Nephron (organoid): Measurements from ENCODE around the gene MFSD12.

Experiments
- H3K27ac Mint-ChIP-seq, 3 experiments: 2 replicates each; pipeline ENCODE4 v1.8.0; 2020; ENCODE audit warnings: mixed read lengths in 3 of 3, mild to moderate bottlenecking in 2 of 3, moderate library complexity in 1 of 3
- H3K27me3 Mint-ChIP-seq: 2 replicates; pipeline ENCODE4 v1.8.0; 2021; ENCODE audit warnings: low read depth, mild to moderate bottlenecking, moderate library complexity, mixed read lengths
- H3K36me3 Mint-ChIP-seq: 2 replicates; pipeline ENCODE4 v1.8.0; 2020; ENCODE audit warnings: low read depth, mixed read lengths
- H3K4me1 Mint-ChIP-seq: 2 replicates; pipeline ENCODE4 v1.8.0; 2020; ENCODE audit warnings: mixed read lengths
- H3K4me3 Mint-ChIP-seq, 3 experiments: 2 replicates each; pipeline ENCODE4 v1.8.0; 2020; ENCODE audit warnings: mild to moderate bottlenecking in 3 of 3, mixed read lengths in 3 of 3, moderate library complexity in 2 of 3
- H3K9me3 Mint-ChIP-seq: 2 replicates; pipeline ENCODE4 v1.8.0; 2020; ENCODE audit warnings: mixed read lengths
- CTCF ChIP-seq, 3 experiments: fragments of 200-600 bp; sonication (generic); IDR thresholded peaks; one replicate each; pipeline ENCODE4 v1.5.0; 2021; ENCODE audit warnings: antibody characterized with exemption in 3 of 3; ENCODE audit not compliant: unreplicated experiment in 3 of 3

MFSD12 gene

DNA sequence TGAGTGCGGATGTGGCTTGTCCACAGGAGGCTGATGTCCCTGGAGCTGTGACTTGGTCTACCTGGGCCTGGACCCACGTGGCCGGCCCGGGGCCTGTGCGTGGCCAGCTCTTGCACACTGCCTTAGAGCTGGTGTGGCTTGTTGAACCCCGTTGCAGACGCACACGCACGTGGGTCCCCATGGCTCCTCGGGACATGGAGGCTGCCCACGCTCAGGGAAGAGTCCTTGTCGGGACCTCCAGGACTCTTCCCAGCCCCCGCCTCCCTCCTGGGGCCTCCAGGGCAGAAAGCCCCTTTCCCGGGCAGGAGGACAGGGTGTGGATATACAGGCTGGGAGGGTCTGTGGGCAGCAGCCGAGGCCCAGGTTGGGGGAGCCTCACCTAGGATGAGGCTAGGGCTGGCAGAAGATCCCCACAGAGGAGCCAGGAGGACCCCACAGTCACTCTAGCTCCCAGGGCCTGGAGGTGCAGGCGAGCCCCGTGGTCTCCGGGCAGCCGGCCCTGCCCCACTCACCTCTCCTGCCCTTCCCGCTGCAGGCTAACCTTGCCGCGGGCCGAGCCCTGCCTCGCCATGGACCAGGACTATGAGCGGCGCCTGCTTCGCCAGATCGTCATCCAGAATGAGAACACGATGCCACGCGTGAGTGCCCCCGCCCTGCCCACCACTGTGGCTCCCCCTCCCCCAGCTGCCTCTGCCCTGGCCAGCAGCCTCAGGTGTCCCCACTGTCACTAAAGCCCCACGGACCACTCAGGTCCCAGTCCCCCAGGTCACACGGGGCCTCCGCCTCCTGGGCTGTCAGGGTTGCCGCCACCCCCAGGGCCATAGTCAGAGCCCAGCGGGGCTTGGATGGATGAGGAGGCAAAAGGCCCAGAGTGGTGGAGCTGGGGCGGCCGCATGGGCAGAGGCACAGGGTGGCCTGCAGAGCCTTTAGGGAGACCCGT lies 34.7 kb downstream of the MFSD12 start:
- Mint-ChIP-seq H3K4me1 (no peaks in the 10 kb centered on the region), H3K27ac (no peak overlapping the region), H3K4me3 (no peak overlapping the region), H3K9me3 (no peaks in the 10 kb centered on the region), H3K27me3 (no peaks in the 10 kb centered on the region), H3K36me3 (peaks cover 18% of the 10 kb centered on the region)
- no peak for TF ChIP-seq CTCF (IDR thresholded peaks at IDR 0.05; ENCODE audit: unreplicated experiment in 3 of 3)

- Mint-ChIP-seq H3K27ac (peak overlapping the region in 1 of 3 experiments; percentile 9), H3K9me3 (no peaks in the 10 kb centered on the region), H3K27me3 (no peaks in the 10 kb centered on the region), H3K4me1 (peaks cover 4% of the 10 kb centered on the region), H3K4me3 (no peak overlapping the region), H3K36me3 (peaks cover 15% of the 10 kb centered on the region)
- no peak for TF ChIP-seq CTCF (IDR thresholded peaks at IDR 0.05; ENCODE audit: unreplicated experiment in 3 of 3)
These were observed 36.3 kb downstream of the MFSD12 start for GRCh38 chr19:3521104-3521445.

GRCh38 chr19:3520166-3521103 lies 37.0 kb downstream of the MFSD12 start:
- Mint-ChIP-seq H3K36me3 (peaks cover 15% of the 10 kb centered on the region), H3K4me1 (peaks cover 9% of the 10 kb centered on the region), H3K27me3 (no peaks in the 10 kb centered on the region), H3K27ac (peak overlapping the region in 1 of 3 experiments; percentile 9), H3K9me3 (no peaks in the 10 kb centered on the region), H3K4me3 (no peak overlapping the region)
- TF ChIP-seq CTCF (IDR thresholded peaks at IDR 0.05; ENCODE audit: unreplicated experiment in 3 of 3): no peak

- H3K27me3 Mint-ChIP-seq: no peaks in the 10 kb centered on the region
- peaks cover 19% of the 10 kb centered on the region for H3K4me1 Mint-ChIP-seq
- H3K9me3 Mint-ChIP-seq: no peaks in the 10 kb centered on the region
These were observed 38.3 kb downstream of the MFSD12 start for GRCh38 chr19:3519126-3519525.

DNA sequence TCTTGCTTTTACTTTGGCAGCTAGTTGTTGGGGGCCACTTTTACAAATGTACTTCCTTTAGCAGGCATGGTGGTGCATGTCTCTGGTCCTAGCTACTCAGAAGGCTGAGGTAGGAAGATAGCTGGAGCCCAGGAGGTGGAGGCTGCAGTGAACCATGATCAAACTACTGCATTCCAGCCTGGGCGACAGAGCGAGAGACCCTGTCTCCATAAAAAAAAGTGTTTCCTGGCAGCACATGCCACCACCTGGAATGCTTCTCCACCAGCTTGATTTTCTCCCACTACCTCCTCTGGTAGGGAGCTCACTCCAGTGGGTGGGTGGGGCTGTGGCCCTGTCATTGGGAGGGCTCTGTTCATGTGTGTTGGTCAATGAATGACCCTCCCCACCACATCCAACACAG lies 38.7 kb downstream of the MFSD12 start:
- Mint-ChIP-seq H3K27ac (peak overlapping the region in 1 of 3 experiments; percentile 44), H3K36me3 (peaks cover 11% of the 10 kb centered on the region), H3K4me3 (no peak overlapping the region), H3K9me3 (no peaks in the 10 kb centered on the region), H3K27me3 (no peaks in the 10 kb centered on the region), H3K4me1 (peaks cover 21% of the 10 kb centered on the region)
- no peak for TF ChIP-seq CTCF (IDR thresholded peaks at IDR 0.05; ENCODE audit: unreplicated experiment in 3 of 3)

More at GRCh38 chr19:3519126-3519525, 38.3 kb downstream of the MFSD12 start:
- H3K4me3 Mint-ChIP-seq: no peak overlapping the region
- no peak overlapping the region for H3K27ac Mint-ChIP-seq
- TF ChIP-seq CTCF (IDR thresholded peaks at IDR 0.05; ENCODE audit: unreplicated experiment in 3 of 3): no peak
- H3K36me3 Mint-ChIP-seq: peaks cover 11% of the 10 kb centered on the region
